Lower leg skin (tissue), 3 donors: ENCODE data around the gene USP13.

Experiments used
- POLR2A ChIP-seq, 2 donors: fragments of 450-650 bp; IDR thresholded peaks; one replicate each; pipeline ENCODE4 v1.6.1; 2016 to 2017; ENCODE audit warnings: antibody characterized with exemption in 2 of 2, mild to moderate bottlenecking in 1 of 2, moderate library complexity in 1 of 2
- TF ChIP-seq, protein P1 (sequence below), 3 donors: fragments of 450-650 bp; IDR thresholded peaks; one replicate each; pipeline ENCODE4 v1.5.1; 2016; ENCODE audit warnings: antibody characterized with exemption in 3 of 3, mild to moderate bottlenecking in 3 of 3, moderate library complexity in 2 of 3

GRCh38 chr3:179702271-179702947 is 49.6 kb downstream of the USP13 start:
- TF ChIP-seq, protein P1, sequence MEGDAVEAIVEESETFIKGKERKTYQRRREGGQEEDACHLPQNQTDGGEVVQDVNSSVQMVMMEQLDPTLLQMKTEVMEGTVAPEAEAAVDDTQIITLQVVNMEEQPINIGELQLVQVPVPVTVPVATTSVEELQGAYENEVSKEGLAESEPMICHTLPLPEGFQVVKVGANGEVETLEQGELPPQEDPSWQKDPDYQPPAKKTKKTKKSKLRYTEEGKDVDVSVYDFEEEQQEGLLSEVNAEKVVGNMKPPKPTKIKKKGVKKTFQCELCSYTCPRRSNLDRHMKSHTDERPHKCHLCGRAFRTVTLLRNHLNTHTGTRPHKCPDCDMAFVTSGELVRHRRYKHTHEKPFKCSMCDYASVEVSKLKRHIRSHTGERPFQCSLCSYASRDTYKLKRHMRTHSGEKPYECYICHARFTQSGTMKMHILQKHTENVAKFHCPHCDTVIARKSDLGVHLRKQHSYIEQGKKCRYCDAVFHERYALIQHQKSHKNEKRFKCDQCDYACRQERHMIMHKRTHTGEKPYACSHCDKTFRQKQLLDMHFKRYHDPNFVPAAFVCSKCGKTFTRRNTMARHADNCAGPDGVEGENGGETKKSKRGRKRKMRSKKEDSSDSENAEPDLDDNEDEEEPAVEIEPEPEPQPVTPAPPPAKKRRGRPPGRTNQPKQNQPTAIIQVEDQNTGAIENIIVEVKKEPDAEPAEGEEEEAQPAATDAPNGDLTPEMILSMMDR (IDR thresholded peaks at IDR 0.05) = no peak
- no peak for TF ChIP-seq POLR2A (IDR thresholded peaks at IDR 0.05)
